HG02852 (cell line): Measurements from ENCODE around the gene SLC19A1.

Experiments
- ATAC-seq: cut with Tn5 transposase; IDR thresholded peaks from one replicate; pipeline ENCODE4 v1.9.1; 2021; ENCODE audit warnings: mild to moderate bottlenecking, moderate library complexity; ENCODE audit not compliant: unreplicated experiment

The SLC19A1 gene

GRCh38 chr21:45482899-45483821, 59.1 kb downstream of the SLC19A1 start:
- ATAC-seq, result no peak

GRCh38 chr21:45481977-45482898, 60.0 kb downstream of the SLC19A1 start:
- no peak for ATAC-seq

- no peak for ATAC-seq
Measured at GRCh38 chr21:45481566-45481965, 60.7 kb downstream of the SLC19A1 start.

DNA sequence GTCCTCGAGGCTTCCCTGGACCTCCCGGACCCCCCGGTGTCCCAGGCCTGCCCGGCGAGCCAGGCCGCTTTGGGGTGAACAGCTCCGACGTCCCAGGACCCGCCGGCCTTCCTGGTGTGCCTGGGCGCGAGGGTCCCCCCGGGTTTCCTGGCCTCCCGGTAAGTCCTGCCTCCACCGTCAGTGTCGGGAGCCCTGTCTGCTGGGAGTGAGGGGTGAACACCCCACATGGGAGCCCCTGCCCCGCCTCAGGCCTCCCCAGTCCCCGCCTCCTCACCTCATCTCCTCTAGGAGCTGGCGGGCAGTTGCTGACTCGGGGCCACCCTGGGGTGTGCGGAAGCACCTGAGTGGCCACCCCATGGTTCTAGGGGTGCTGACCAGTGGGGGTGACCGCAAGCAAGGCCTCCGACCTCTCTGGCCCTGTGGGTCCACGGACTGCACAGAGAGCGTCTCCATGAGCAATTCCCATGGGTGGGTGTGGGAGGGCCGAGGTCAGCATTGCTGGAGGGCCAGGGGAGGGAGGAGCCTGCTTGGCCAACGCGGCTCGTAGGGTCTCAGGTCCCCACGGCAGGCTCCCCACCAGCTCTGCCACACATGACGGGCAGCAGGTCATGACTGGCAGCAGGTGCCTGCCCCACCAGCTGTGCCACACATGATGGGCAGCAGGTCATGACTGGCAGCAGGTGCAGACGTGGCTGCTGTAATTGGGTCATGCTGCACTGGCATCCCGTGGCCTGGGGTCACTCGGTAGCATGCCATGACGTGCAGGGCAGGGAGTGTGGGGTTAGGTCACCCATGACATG, 61.3 kb downstream of the SLC19A1 start:
- ATAC-seq, result no peak

- ATAC-seq, result no peak
Measured at GRCh38 chr21:45479691-45480675, 62.3 kb downstream of the SLC19A1 start.

DNA sequence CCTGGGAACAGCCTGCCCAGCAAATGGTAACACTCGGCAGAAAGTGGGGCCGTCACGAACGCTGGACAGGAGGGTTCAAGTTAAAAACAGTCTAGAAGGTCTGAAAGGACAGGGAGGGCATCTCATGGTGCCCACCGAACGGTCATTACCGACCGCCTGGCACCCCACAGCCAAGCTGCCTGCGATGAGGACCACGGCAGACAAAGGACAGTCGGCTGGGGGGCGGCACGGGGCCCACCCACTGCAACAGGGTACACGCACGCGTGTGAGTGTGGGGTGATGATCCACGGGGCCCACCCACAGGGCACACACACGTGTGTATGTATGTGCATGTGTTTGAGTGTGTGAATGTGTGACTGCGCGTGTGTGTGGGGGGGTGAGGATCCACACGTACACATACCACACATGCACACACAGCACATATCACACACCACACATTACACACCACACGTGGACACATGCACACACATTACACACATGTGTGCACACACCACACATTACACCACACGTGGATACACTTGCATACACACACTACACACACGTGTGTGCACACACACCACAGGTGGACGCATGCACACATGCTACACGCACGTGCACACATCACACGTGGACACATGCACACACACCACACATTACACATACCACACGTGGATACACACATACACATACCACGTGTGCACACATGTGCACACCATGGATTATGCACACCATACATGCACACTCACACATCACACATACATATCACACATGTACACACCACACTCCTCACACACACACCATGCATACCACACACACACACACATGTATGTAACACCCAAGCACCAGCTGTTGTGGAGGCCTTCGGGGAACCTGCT, 63.2 kb downstream of the SLC19A1 start:
- ATAC-seq, result no peak

- no peak for ATAC-seq
Measured at GRCh38 chr21:45478115-45478801, 64.0 kb downstream of the SLC19A1 start.

GRCh38 chr21:45477176-45478114, 64.8 kb downstream of the SLC19A1 start:
- no peak for ATAC-seq

DNA sequence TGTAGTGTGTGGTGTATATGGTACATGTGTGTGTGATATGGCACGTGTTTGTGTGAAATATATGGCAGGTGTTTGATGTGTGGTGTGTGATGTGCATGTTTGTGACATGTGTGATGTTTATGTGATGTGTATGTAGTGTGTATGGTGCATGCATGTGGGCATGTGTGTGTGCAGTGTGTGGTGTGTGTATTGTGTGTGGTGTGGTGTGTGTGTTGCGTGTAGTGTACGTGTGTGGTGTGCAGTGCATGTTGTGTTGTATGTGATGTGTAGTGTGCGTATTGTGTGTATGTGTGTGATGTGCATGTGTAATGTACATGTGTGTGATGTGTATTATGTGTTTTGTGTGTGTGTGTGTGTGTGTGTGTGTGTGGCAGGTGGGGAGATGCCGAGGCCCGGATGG, 65.7 kb downstream of the SLC19A1 start:
- no peak for ATAC-seq

- ATAC-seq, result no peak
Measured at GRCh38 chr21:45475797-45476570, 66.3 kb downstream of the SLC19A1 start.

- ATAC-seq, result no peak
Measured at GRCh38 chr21:45475004-45475685, 67.1 kb downstream of the SLC19A1 start.

DNA sequence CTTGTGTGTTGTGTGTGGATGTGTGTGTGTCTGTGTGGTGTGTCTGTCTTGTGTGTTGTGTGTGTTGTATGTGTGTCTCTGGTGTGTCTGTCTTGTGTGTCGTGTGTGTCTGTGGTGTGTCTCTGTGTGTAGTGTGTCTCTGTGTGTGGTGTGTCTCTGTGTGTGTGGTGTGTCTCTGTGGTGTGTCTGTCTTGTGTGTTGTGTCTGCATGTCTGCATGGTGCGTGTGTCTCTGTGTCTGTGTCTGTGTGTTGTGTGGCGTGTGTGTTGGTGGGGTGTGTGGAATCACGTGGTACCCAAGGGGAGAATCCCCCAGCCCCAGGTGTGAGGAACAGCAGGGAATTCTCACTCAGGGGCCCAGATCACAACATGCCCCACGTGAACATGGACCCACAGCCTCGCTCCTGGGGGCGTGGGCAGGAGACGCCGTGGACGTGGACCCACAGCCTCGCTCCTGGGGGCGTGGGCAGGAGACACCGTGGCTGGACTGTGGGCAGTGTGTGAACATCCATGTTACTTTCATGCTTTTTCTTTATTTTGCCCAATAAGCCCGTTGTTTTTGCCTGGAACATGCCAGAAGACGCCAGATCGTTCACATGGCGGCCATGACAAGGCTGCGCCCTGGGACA, 67.8 kb downstream of the SLC19A1 start:
- ATAC-seq, result no peak

GRCh38 chr21:45473496-45474322, 68.5 kb downstream of the SLC19A1 start:
- ATAC-seq, result no peak
